GM12874 (cell line): Measurements from ENCODE around the gene RNF112.

Experiments
- CTCF ChIP-seq: IDR thresholded peaks from 2 replicates; pipeline ENCODE4 v1.5.1; 2011; ENCODE audit warnings: low read depth, mild to moderate bottlenecking, control low read depth, low read length, moderate library complexity; ENCODE audit not compliant: insufficient read depth

RNF112 gene

GRCh38 chr17:19386974-19387920 is 23.8 kb upstream of the RNF112 start, which contains the start of gene MFAP4:
Gene MFAP4 (minus strand): TSS chr17:19387190. CDS start chr17:19387155, 35 bp downstream.
- TF ChIP-seq CTCF, result no peak

GRCh38 chr17:19387921-19388521 is 23.0 kb upstream of the RNF112 start:
- TF ChIP-seq CTCF, result no peak

- TF ChIP-seq CTCF, result no peak
These were observed 21.9 kb upstream of the RNF112 start for GRCh38 chr17:19388791-19389785.

- no peak for TF ChIP-seq CTCF
These were observed 20.1 kb upstream of the RNF112 start for GRCh38 chr17:19390951-19391350.

GRCh38 chr17:19391432-19391831 is 19.6 kb upstream of the RNF112 start:
- TF ChIP-seq CTCF, result no peak

GRCh38 chr17:19392303-19392702 is 18.7 kb upstream of the RNF112 start:
- TF ChIP-seq CTCF, result no peak

- TF ChIP-seq CTCF, result peak; percentile 33; the same call in 1 of the 2 replicates
These were observed 13.4 kb upstream of the RNF112 start for GRCh38 chr17:19397556-19398041.
